ENCODE data around the gene RECQL.

- TF ChIP-seq CTCF (IDR thresholded peaks at IDR 0.05) (no peak), POLR2AphosphoS5 (IDR thresholded peaks at IDR 0.05) (no peak), POLR2A (IDR thresholded peaks at IDR 0.05; ENCODE audit: low read depth) (no peak), EP300 (IDR thresholded peaks at IDR 0.05) (no peak)
Observed at GRCh38 chr12:21539797-21540196, 38.4 kb upstream of the RECQL start.
